ENCODE data around the gene TAF1C. TPM values are rescaled to one million over a fixed set of nuclear protein-coding genes. Genes with fewer than 3 reads are reported as not detected.

TAF1C gene, protein sequence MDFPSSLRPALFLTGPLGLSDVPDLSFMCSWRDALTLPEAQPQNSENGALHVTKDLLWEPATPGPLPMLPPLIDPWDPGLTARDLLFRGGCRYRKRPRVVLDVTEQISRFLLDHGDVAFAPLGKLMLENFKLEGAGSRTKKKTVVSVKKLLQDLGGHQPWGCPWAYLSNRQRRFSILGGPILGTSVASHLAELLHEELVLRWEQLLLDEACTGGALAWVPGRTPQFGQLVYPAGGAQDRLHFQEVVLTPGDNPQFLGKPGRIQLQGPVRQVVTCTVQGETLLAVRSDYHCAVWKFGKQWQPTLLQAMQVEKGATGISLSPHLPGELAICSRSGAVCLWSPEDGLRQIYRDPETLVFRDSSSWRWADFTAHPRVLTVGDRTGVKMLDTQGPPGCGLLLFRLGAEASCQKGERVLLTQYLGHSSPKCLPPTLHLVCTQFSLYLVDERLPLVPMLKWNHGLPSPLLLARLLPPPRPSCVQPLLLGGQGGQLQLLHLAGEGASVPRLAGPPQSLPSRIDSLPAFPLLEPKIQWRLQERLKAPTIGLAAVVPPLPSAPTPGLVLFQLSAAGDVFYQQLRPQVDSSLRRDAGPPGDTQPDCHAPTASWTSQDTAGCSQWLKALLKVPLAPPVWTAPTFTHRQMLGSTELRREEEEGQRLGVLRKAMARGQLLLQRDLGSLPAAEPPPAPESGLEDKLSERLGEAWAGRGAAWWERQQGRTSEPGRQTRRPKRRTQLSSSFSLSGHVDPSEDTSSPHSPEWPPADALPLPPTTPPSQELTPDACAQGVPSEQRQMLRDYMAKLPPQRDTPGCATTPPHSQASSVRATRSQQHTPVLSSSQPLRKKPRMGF
- 15.7 and 23.1 TPM in 2 replicates for total RNA-seq

DNA sequence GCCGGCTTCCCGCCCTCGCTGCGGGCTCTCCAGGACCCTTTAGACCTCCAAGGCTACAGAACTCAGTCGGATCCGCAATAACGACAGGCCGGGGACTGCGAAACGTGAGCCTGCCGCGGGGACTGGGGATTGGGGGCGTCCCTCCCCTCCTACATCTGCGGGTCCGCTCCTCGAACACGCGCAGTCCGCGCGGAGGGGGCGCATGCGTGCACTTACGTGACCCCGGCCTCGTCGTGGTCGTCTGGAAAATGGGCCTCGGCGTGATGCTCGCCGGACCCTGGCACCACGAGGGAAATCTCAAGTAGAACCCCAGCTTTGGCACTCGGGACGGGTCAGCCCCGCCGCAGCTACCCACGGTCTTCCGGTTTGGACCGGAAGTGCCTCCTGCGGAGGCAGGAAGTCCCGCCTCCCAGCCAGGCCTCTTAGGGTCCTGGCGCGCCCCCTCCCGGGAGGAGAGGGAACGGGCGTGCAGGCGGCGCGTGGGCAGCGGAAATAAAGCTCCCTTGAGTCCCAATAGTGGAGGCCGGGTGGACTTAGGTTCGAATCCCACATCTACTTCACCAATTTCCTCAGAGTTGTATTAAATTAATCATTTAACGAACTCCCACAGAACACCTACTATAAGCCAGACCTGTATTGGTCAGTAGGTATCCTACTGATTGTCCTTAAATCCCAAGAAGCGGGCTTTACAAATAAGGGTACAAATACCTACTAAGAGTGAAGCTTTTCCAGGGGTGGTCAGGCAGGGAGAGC is at the start of gene TAF1C:
TSS of gene TAF1C (minus strand) at position 373 of the 753 bp plus-strand sequence. CDS start 2,069 bp downstream, outside the sequence.

DNA sequence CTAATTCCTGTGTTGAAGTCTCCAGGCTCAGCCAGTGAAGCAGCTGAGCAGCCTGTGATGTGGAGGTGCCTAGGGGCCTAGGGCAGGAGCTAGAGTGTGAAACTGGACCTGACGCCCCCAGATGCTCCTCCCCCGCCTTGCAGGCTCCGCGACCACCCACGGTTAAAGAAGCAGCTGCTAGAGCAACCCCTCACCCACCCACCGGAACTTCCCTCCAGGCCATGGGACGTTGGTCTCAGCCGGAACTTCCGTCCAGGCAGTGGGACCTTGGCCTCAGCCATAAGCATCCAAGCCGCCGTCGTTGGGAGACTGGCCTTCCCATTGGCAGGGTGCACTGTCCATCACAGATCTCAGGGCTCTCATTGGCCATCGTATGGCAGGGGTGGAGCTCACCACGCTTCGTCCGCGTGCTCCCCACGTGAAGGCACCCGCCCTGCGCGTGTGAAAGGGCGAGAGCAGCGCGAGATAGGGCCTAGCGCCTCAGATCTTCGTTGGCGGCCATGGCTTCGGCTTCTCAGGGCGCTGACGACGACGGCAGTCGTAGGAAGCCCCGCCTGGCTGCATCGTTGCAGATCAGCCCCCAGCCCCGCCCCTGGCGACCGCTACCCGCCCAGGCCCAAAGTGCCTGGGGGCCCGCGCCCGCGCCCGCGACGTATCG is 4.0 kb upstream of the TAF1C start, which contains the start of gene ADAD2:
TSS of gene ADAD2 (plus strand) at position 427 of the 658 bp plus-strand sequence. CDS start at position 501, 74 bp downstream.

DNA sequence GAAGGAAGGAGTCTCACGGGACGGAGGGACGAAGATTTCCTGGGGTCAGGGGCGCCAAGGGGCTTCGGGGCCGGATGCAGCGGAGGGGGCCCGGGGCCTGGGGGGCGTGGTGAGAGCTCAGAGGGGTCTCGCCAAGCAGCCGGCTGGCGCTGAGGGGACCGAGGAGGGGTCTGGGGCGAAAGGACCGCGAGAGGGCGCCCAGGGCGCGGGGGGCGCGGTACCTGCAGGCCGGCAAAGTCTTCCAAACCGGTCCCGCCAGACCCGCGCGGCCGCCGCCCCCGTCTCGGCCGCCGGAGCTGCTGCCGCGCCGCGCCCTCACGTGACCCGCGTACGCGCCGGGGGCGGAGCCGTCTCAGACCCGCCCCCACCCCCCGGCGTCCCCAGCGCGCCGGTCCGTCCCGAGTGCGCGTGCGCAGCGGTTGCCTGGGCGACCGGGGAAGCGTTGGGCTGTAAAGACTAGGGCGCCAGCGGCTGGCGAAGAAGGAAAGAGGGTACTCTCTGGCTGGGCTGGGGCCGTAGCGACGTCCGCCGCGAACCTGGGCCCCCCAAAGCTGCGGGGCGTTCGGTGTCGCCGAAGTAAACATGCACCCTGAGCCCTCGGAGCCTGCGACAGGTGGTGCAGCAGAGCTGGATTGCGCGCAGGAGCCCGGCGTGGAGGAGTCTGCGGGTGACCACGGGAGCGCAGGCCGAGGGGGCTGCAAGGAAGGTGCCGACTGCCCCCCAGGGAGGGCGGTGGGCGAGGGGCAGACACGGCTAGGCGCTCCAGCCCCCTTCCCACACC is 41.8 kb downstream of the TAF1C start, which contains the start of the genes DNAAF1 and HSDL1:
TSS of gene DNAAF1 (plus strand) at position 450 of the 781 bp plus-strand sequence. CDS start at position 583, 133 bp downstream.
TSS of gene HSDL1 (minus strand) at position 319 of the 781 bp plus-strand sequence. CDS start 13,856 bp downstream, outside the sequence.

Other genes starting within 250 kb of the TAF1C start
- 1.1 and 1.7 TPM in 2 replicates for gene OSGIN1, start 233.8 kb downstream of the TAF1C start, total RNA-seq
- 0.18 TPM in 1 of 2 replicates, not detected in the other for gene NECAB2, start 218.8 kb downstream of the TAF1C start, total RNA-seq
- not detected in 2 replicates for gene SLC38A8, start 144.3 kb downstream of the TAF1C start, total RNA-seq
- gene MBTPS1, start 70.1 kb downstream of the TAF1C start, total RNA-seq, result 96.5 and 105 TPM in 2 replicates
- 22.1 and 28.3 TPM in 2 replicates for gene HSDL1, start 41.9 kb downstream of the TAF1C start, total RNA-seq
- gene DNAAF1, start 41.7 kb downstream of the TAF1C start, total RNA-seq, result 0.09 TPM in 1 of 2 replicates, not detected in the other
- gene ADAD2, start 4.1 kb upstream of the TAF1C start, total RNA-seq, result under 0.01 and 0.18 TPM in 2 replicates
- gene KCNG4, start 53.0 kb upstream of the TAF1C start, total RNA-seq, result not detected in 2 replicates
- not detected in 2 replicates for gene WFDC1, start 107.8 kb upstream of the TAF1C start, total RNA-seq
- gene ATP2C2, start 181.5 kb upstream of the TAF1C start, total RNA-seq, result not detected in 2 replicates